ENCODE data around the gene FBXO9. TPM values are rescaled to one million over a fixed set of nuclear protein-coding genes. Genes with fewer than 3 reads are reported as not detected.

The FBXO9 gene
- total and polyA plus RNA-seq, 2 of the 8 experiments (the other 6 are each of a cell fraction or from before 2014, with no cell fraction given): 41.3 to 50.9 TPM

GRCh38 chr6:53045891-53046673, 19.1 kb upstream of the FBXO9 start (continued):
- TF ChIP-seq YY1 (IDR thresholded peaks at IDR 0.05; ENCODE audit: low read depth, low read length): no peak
- TF ChIP-seq POU5F1 (IDR thresholded peaks at IDR 0.05; ENCODE audit: low read depth, low read length): no peak
